ENCODE data around the gene ZSCAN5A. TPM values are rescaled to one million over a fixed set of nuclear protein-coding genes. Genes with fewer than 3 reads are reported as not detected.

Gene ZSCAN5A
- total and polyA plus RNA-seq, 4 donors, result 5.5 to 17.4 (median 10.1) TPM

DNA sequence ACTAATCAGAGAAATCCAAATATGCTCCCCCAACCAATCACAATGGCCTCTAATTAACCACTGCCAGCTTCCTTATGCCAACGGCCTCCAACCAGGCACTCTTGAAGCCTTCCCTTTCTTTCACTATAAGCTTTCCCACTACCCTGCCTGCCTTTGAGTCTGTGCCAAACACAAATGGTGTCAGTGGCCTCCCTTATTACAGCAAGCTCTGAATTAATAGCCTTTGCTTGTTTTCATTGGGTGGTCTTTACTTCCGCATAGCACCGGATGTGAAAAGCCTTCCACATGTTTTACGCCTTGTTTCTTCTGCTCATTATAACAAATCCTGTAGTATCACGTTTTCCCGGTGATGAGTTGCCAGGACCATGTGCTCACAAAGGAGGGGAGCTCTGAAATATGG, 43.5 kb downstream of the ZSCAN5A start:
- TF ChIP-seq, protein P1, sequence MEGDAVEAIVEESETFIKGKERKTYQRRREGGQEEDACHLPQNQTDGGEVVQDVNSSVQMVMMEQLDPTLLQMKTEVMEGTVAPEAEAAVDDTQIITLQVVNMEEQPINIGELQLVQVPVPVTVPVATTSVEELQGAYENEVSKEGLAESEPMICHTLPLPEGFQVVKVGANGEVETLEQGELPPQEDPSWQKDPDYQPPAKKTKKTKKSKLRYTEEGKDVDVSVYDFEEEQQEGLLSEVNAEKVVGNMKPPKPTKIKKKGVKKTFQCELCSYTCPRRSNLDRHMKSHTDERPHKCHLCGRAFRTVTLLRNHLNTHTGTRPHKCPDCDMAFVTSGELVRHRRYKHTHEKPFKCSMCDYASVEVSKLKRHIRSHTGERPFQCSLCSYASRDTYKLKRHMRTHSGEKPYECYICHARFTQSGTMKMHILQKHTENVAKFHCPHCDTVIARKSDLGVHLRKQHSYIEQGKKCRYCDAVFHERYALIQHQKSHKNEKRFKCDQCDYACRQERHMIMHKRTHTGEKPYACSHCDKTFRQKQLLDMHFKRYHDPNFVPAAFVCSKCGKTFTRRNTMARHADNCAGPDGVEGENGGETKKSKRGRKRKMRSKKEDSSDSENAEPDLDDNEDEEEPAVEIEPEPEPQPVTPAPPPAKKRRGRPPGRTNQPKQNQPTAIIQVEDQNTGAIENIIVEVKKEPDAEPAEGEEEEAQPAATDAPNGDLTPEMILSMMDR (IDR thresholded peaks at IDR 0.05; ENCODE audit: control extremely low read depth, extremely low read depth), result no peak
- 36 to 69% methylated on average over 6 of the region's 6 CpGs for WGBS, 2 donors
- no peaks in the 10 kb centered on the region for H3K9me3 ChIP-seq (ENCODE audit: control insufficient read depth in 4 of 4, insufficient read depth in 3 of 4, low read length in 3 of 4)
- no peak overlapping the region for H3K27ac ChIP-seq (ENCODE audit: low read depth in 1 of 2, low read length in 1 of 2)
- H3K4me1 ChIP-seq (ENCODE audit: control insufficient read depth in 5 of 5, insufficient read depth in 5 of 5, low read length in 5 of 5), result peaks cover 0 to 24% (median 5%) of the 10 kb centered on the region in 5 donors
- H3K9ac ChIP-seq (ENCODE audit: insufficient read depth in 1 of 2, low read length in 2 of 2), result no peak overlapping the region
- no peak overlapping the region for H3K4me3 ChIP-seq
- DNase-seq (peak; percentile 57 to 66 (median 62)), ATAC-seq (ENCODE audit: insufficient read depth, low FRiP score) (no peak)
- H3K27me3 ChIP-seq (ENCODE audit: control insufficient read depth in 3 of 3, insufficient read depth in 3 of 3, low read length in 2 of 3), result no peaks in the 10 kb centered on the region
- H3K36me3 ChIP-seq (ENCODE audit: control insufficient read depth in 4 of 4, insufficient read depth in 4 of 4, low read length in 4 of 4), result peaks cover 0 to 4% (median 0%) of the 10 kb centered on the region in 4 donors

DNA sequence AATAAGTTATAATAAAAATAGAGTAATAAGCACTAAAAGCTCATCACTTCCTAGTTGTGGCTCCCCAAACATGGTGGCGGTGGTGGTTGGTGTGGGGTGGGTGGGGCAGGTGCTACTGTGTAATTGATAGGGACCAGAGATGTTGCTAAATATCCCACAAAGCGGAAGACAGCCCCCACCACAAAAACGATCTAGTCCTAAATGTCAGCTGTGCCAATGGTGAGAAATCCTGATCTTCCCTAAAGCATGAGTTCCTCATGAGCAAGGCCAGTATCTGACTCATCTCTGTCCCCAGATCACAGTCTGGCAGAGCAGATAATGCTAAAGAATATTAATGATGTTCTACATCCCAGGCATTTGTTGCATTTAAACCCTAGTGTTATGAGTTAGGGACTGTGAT, 44.0 kb downstream of the ZSCAN5A start:
- peaks cover 0 to 29% (median 5%) of the 10 kb centered on the region in 5 donors for H3K4me1 ChIP-seq (ENCODE audit: control insufficient read depth in 5 of 5, insufficient read depth in 5 of 5, low read length in 5 of 5)
- H3K4me3 ChIP-seq, result no peak overlapping the region
- no peaks in the 10 kb centered on the region for H3K27me3 ChIP-seq (ENCODE audit: control insufficient read depth in 3 of 3, insufficient read depth in 3 of 3, low read length in 2 of 3)
- ATAC-seq (ENCODE audit: insufficient read depth, low FRiP score), result no peak
- TF ChIP-seq, protein P1 (IDR thresholded peaks at IDR 0.05; ENCODE audit: control extremely low read depth, extremely low read depth), result no peak
- H3K27ac ChIP-seq (ENCODE audit: low read depth in 1 of 2, low read length in 1 of 2), result no peak overlapping the region
- H3K9me3 ChIP-seq (ENCODE audit: control insufficient read depth in 4 of 4, insufficient read depth in 3 of 4, low read length in 3 of 4), result no peaks in the 10 kb centered on the region
- peaks cover 0 to 4% (median 0%) of the 10 kb centered on the region in 4 donors for H3K36me3 ChIP-seq (ENCODE audit: control insufficient read depth in 4 of 4, insufficient read depth in 4 of 4, low read length in 4 of 4)
- WGBS, 2 donors, result 25 to 67% methylated on average over 3 of the region's 3 CpGs
- no peak overlapping the region for H3K9ac ChIP-seq (ENCODE audit: insufficient read depth in 1 of 2, low read length in 2 of 2)
- DNase-seq, result peak in 1 of 3 donors; percentile 39

DNA sequence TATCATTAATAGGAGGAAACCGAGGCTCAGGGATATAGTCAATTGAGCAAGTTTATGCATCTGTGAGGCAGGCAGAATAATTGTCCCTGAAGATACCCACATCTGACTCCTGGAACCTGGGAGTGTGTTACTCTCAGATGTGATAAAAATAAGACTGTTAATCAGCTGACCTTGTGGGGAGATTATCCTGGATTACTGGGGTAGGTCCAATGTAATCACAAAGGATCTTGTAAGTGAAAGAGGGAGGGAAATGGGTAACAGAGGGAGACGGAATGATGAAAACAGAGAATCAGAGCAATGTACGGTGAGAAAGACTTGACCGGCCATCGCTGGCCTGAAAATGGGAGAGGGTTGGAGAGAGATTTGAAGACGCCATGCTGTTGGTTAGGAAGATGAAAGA, 45.3 kb downstream of the ZSCAN5A start:
- 80 to 87% methylated on average over 6 of the region's 6 CpGs for WGBS, 2 donors
- H3K27ac ChIP-seq (ENCODE audit: low read depth in 1 of 2, low read length in 1 of 2), result no peak overlapping the region
- TF ChIP-seq, protein P1 (IDR thresholded peaks at IDR 0.05; ENCODE audit: control extremely low read depth, extremely low read depth), result no peak
- no peaks in the 10 kb centered on the region for H3K27me3 ChIP-seq (ENCODE audit: control insufficient read depth in 3 of 3, insufficient read depth in 3 of 3, low read length in 2 of 3)
- no peak overlapping the region for H3K4me3 ChIP-seq
- H3K9me3 ChIP-seq (ENCODE audit: control insufficient read depth in 4 of 4, insufficient read depth in 3 of 4, low read length in 3 of 4), result no peaks in the 10 kb centered on the region
- DNase-seq (no peak), ATAC-seq (ENCODE audit: insufficient read depth, low FRiP score) (no peak)
- H3K9ac ChIP-seq (ENCODE audit: insufficient read depth in 1 of 2, low read length in 2 of 2), result no peak overlapping the region
- peaks cover 0 to 29% (median 7%) of the 10 kb centered on the region in 5 donors for H3K4me1 ChIP-seq (ENCODE audit: control insufficient read depth in 5 of 5, insufficient read depth in 5 of 5, low read length in 5 of 5)
- peaks cover 0 to 4% (median 0%) of the 10 kb centered on the region in 4 donors for H3K36me3 ChIP-seq (ENCODE audit: control insufficient read depth in 4 of 4, insufficient read depth in 4 of 4, low read length in 4 of 4)

DNA sequence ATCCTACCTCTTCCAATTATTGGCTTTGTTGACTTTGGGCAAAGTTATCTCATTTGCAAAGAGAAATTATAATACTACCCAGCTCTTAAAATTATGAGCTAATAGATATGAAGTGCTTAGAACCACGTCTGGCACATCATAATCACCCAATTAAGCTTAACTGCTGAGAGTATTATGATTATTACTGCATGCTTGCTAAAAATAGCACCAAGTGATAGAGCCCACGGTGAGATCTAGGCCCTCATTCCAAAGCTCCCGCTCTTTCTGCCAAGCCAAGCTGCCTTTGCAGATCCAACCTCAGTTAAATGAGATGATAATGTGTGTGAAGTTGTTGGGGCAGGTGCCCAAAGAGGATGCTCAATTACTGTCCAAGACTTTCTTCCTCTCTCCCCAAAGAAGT, 48.6 kb downstream of the ZSCAN5A start:
- no peak overlapping the region for H3K27ac ChIP-seq (ENCODE audit: low read depth in 1 of 2, low read length in 1 of 2)
- no peaks in the 10 kb centered on the region for H3K9me3 ChIP-seq (ENCODE audit: control insufficient read depth in 4 of 4, insufficient read depth in 3 of 4, low read length in 3 of 4)
- peak in 2 of 3 donors; percentile 39 to 44 for DNase-seq
- H3K36me3 ChIP-seq (ENCODE audit: control insufficient read depth in 4 of 4, insufficient read depth in 4 of 4, low read length in 4 of 4), result peaks cover 0 to 8% (median 1%) of the 10 kb centered on the region in 4 donors
- TF ChIP-seq, protein P1 (IDR thresholded peaks at IDR 0.05; ENCODE audit: control extremely low read depth, extremely low read depth), result no peak
- H3K4me3 ChIP-seq, result no peak overlapping the region
- H3K9ac ChIP-seq (ENCODE audit: insufficient read depth in 1 of 2, low read length in 2 of 2), result no peak overlapping the region
- peaks cover 2 to 11% (median 4%) of the 10 kb centered on the region in 5 donors for H3K4me1 ChIP-seq (ENCODE audit: control insufficient read depth in 5 of 5, insufficient read depth in 5 of 5, low read length in 5 of 5)
- H3K27me3 ChIP-seq (ENCODE audit: control insufficient read depth in 3 of 3, insufficient read depth in 3 of 3, low read length in 2 of 3), result no peaks in the 10 kb centered on the region
- WGBS, 2 donors, result 71 to 76% methylated on average over 3 of the region's 3 CpGs
- no peak for ATAC-seq (ENCODE audit: insufficient read depth, low FRiP score)
